Stimulated activated CD4-positive, alpha-beta T cell treated with anti-CD3 and anti-CD28 coated beads, Interleukin-15, amount 100 ng/mL, for 1 hour (primary cell): Measurements from ENCODE around the gene LRRTM1.

ENCODE experiments used
- DNase-seq, 2 donors: peaks; one replicate each; pipeline ENCODE4 v3.0.0-alpha.2; 2020; ENCODE audit warnings: low read depth in 1 of 2, low spot score in 1 of 2

The LRRTM1 gene

GRCh38 chr2:80303909-80304837 lies at the start of gene LRRTM1:
Gene LRRTM1, minus strand, starts transcription at chr2:80304752. Its CDS starts 933 bp downstream, at chr2:80303819.
- no peak for DNase-seq

DNA sequence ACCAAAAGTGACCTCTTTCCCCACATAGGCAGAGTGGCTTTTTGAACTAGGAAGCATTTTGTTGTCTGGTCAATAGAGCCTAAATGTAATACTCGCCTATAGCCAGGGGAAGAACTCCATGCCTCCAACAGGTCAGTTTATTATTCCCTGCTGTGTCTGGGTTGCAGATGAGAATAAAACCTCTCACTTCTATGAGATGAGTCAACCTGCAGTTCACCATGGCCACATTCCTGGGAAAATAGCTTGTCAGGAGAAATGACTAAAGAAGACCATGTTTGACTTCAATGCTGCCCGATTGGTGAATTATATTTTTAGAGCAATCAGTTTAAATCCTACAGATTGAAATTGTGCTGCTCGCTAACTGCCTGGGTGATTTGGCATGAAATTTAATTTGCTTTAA lies 46.7 kb upstream of the LRRTM1 start:
- DNase-seq, result no peak

- DNase-seq, result no peak
Observed at GRCh38 chr2:80348953-80349352, 44.4 kb upstream of the LRRTM1 start.

- DNase-seq, result no peak
Observed at GRCh38 chr2:80348078-80348477, 43.5 kb upstream of the LRRTM1 start.

DNA sequence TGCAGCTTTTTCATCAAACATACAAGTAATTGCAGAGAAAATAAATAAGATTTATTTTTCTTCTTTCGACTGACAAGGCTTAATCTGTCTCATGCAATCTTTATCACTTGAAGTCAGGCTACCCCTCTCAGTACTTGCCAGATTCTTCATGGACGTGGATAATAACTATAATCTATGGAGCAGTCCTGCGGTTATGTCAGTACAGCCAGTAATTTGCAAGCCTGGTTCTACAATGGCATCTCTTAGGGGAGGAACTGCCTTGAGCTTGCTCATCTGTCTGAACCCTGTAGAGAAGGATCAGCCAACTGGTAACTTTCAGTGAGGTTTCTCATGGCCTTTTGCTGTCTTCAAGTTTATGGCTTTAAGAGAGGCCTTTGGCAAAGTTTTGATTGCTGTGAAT lies 35.5 kb upstream of the LRRTM1 start:
- DNase-seq, result no peak

DNA sequence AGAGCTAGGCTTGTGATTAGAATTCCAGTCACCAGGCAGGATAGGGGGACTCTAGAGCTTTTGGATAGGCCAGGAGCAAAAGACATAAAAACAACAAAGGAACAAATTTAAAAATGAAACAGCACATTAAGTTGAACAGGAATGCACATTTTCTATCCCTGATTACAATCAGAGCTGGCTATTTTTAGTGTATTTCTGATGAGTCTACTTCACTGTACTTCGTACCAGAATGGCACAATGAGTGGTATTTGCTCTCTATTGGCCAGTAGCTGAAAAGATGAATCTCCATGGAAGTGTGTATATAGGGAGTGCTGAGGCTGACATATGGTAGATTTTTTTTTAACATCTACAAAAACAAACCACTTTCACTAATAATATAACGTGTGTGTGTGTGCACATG lies 34.2 kb upstream of the LRRTM1 start:
- DNase-seq, result no peak

GRCh38 chr2:80335411-80335810 lies 30.9 kb upstream of the LRRTM1 start:
- no peak for DNase-seq

DNA sequence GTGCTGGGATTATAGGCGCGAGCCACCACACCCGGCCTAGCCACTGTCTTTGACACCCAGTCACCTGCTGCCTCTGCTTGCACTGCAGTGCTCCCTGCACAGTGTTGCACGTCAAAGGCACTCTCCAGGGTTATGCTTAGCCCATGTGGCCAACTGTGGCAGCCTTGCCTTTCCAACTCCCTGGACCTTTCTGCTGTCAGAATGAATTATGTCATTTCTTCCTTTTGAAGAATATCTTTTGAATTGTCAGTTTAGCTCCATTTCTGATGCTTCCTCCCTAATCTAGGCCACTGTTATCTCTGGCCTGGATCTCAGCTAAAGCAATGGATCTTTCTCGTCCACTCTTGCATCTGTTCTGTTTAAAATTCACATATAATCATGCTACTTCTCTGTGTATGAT lies 29.3 kb upstream of the LRRTM1 start:
- no peak for DNase-seq

DNA sequence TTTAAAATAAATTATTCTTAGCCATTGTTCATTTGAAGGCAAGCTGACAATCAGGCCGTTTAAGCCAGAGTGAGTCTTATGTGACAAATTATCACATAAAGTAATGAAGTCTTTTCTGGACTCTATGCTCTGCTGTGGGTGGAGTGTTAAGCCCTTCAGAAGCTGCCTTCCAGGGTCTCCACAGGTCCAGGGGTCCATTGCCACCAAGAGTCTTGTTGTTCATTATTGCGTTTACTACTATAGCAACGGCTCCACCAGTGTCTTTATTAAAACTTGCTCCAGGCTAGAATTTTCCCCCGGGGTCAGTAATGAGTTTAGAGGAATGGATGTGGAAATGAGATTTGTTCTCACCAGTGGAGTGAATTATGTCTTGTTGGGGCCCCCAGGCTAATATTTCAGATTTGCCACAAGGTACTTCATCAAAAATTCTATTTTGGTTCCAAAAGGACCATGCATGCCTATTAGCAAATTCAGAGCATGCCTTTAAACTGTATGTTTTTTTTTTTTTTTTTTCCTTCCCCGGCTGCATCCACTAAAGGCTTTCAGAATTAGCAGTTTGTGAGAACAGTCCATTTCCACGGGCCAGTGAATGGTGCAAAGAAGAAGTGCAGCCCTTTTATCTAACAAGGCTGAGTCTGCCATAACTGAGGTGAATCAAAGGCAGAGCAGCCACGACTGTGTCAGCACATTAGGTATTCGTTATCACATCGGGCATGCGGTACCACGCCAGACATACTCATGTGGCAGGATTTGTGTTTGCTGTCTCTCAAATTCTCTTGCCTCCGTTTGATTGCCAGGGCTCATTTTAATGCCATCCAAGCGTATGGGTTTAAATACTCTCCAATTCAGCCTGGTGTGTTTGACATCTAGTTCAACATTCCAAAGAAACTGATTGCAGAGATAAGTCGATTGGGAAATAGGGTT lies 26.2 kb upstream of the LRRTM1 start:
- no peak for DNase-seq

DNA sequence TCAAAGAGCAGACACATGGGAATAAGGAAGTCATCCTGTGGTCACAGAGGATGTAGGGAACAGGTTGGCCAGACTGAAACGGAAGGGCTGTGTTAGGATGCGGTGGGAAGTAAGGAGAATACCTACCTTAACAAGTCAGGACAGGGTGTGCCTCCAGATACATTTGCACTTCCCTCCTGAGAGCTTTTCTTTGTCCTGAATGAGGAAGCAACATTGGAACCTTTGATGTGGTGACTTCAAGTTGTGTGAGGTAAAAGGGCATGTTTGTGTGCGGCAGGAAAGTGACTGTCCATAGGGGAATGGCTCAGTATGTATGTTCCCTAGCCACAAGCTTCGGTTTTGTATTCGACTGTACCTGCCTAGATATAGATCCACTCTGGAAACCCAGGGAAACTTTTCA lies 24.9 kb upstream of the LRRTM1 start:
- no peak for DNase-seq

DNA sequence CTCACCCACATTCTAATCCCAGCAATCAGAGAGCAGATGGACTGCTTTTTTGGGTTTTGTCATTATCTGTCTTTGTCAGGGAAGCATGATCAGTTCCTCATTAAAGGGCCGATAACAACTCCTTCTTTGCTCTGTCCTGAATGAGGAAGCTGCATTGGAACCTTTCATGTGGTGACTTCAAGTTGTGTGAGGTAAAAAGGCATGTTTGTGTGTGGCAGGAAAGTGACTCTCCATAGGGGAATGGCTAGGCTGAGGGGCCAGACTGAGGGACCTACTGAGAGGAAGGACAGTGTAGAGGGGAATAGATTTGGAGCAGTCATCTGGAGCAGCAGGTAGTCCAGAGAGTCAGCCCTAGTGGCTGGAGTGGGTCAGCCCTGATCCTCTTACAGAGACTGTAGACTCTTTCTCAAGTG lies 23.6 kb upstream of the LRRTM1 start:
- DNase-seq, result no peak

- no peak for DNase-seq
Observed at GRCh38 chr2:80326861-80327260, 22.3 kb upstream of the LRRTM1 start.

DNA sequence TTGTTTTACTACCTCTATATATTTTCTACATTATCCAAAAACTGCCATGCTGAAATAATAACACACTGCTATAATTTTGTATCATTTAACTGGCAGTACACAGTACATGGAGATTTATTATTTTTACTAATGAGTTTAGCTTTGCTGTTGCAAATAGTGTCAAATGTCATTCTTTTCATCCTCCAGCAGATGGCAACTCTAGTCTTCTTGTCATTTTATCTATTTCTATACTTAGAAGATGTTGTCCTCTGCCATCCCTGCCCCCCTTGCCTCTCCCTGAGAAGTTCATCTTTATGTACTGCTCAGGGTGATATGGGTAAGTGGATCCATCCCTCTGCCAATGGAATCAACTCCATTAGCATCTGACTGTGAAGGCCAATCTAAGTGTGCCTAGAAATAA lies 21.7 kb upstream of the LRRTM1 start:
- DNase-seq, result no peak

DNA sequence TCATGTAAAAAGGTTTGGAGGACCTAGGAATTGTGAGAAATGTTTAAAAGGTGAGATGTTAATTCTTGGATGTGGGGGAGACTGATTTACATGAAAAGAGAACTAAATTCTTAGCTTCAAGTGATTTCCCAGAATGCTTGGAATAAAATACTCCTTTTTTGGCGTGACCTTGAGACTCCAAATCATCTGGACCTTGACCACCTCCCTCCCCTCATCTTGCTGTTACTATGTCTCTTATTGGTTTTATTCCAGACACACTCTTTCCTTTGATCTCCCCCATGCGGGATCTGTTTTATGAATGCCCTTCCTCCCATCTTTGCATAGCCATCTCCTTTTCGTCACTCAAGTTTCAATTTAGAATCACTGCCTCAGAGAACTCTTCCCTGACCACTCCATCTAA lies 20.0 kb upstream of the LRRTM1 start:
- no peak for DNase-seq

- DNase-seq, result no peak
Observed at GRCh38 chr2:80323610-80324009, 19.1 kb upstream of the LRRTM1 start.

DNA sequence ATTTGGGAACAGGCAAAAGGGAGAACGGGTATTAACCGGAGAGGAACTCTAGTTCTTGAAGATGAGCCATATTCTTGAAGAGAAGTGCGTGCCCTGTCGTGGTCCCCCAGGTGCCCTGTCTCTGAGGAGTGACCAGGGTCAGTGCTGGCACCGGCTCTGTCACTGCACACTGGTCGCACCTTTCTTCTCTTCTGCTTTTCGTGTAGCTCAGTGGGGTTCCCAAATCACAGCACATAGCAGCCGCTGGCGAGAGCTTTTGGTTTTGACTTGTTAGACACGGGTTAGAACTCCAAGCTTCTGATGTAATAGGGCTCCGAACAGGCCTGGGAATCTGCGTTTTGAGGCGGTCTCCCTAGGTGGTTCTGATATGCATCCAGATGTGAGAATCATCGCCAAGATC lies 18.4 kb upstream of the LRRTM1 start:
- DNase-seq, result no peak

DNA sequence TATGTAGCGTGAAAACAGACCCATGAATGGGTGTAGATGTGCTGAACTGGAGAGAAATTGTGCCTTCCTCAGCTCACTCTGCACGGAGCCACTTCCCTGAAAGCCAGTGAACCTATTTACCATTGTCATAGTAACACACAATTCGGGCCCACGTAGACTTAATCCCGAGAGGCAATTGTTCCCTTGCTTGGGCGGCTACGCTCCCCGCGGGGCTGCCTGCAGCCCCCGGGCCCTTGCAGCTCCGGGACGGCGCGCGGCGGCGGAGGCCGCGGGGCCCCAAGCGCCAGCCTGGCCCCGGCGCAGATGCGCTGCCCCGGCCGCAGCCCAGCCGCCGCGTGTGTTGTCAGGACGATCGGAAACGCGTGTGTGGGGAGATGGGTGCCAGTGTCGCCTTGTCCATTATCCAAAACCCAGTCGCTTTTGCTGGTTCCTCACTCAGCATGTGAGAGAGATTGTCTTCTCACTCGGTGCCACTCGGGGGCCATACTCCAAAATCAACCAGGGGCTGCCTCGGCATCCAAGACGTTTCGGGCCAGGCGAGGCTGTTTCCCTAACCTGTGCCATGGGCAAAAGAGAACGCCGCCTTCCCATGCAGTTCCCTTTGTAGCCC lies 17.9 kb upstream of the LRRTM1 start:
- no peak for DNase-seq

GRCh38 chr2:80312282-80312839 lies 7.8 kb upstream of the LRRTM1 start:
- DNase-seq, result no peak

DNA sequence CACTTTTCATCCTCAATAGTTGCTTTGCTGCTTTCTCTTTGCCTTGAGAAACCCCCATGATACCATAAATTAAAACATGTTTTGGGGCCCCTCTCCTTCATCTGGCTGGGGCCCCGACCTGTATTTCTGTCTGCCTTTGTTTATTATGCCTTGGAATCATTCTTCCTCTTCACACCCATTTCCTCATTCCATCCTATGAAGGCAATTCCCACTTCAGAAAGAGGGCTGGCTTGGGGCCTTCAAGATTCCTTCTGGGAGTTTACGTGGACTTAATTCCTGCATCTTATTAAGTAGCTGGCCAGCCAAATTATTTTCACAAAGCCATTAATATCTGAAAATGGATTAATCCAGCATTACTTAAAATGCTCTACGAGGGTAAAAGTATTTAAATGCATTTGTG lies 6.8 kb upstream of the LRRTM1 start:
- DNase-seq, result no peak

DNA sequence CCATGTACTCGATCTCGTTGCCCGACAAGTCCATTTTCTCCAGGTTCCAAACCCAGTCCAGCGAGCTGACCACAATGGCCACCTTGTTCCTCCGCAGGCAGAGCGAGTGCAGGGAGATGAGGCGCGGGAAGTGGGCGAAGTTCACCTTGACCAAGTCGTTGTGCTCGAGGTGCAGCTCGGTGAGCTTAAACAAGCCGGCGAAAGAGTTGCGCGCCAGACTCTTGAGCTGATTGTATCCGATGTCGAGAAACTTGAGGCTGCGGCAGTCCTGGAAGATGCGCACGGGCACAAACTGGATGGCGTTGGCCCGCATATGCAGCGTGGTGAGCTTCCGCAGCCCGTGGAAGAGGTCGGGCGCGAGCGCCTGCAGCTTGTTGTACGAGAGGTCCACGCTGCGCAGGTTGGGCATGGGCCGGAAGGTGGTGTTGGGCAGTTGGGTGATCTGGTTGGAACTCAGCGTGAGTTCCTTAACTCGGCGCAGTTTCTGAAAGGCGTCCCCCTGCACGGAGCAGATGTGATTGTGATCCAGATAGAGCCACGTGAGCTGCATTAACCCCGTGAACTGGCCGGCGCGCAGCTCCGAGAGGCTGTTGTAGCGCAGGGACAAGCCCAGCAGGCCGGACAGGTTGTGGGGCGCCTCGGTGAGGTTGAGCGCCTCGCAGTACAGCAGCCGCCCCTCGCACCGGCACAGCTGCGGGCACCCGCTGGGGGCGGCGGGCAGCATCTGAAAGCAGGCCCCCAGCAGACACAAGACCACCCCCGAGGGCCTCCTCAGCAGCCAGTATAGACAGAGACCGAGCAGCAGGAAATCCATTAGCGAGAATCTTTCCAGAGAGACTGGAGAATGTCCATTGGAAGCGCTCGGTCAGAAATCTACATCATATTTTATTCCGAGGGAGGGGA lies 1.3 kb downstream of the LRRTM1 start:
- DNase-seq, result no peak
